ENCODE measurements around the gene TMEM191C.
"Not testable (repeated sequence)": the region's sequence is repeated elsewhere in the genome, so short reads cannot be mapped to it uniquely, and the experiment has no call there.

The TMEM191C gene
- 0 to 1.9 (median 0.18) reads per million in 9 experiments for total RNA-seq

DNA sequence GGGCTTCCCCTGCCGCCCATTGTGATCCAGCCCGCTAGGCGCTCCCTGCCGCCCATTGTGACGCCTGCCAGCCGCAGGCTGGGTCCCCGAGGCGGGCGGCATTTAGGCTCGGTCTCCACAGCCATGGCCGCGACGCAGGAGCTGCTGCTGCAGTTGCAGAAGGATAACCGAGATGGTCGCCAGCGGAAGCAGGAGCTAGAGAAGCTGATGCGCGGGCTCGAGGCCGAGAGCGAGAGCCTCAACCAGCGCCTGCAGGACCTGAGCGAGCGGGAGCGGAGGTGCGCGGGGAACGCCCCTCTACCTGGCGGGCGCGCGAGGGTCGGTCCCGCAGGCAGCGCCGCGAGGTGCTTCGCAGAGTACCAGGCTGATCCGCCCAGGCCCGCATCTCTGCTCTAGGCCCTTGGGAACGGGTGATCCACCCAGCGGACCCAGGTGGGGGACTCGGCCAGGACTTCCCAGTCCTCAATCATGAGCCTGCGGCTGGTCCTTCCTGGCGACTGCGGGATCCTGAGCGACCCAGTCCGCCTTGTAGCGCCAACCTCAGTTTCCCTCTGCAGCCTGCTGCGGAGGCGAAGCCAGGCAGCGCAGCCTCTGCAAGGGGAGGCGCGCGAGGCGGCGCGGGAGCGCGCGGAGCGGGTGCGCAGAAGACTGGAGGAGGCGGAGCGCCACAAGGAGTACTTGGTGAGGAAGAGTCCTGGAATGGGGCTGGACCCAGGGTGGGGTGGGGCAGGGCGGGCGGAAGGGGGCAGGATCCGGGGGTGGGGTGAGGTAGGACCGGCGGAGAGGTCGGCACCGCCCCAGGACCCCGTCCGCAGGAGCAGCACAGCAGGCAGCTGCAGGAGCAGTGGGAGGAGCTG, at the start of gene TMEM191C:
Gene TMEM191C, plus strand, starts transcription at position 51 of the 857 bp plus-strand sequence. Its CDS starts 73 bp downstream, at position 124.
- Mint-ChIP-seq H3K4me3 (peak within 1 kb of the TSS; percentile 88 to 89), H3K27ac (peak within 1 kb of the TSS; percentile 88 to 89)
- not testable (repeated sequence) for H3K4me1 Mint-ChIP-seq (ENCODE audit: low read depth in 2 of 2); H3K9me3 Mint-ChIP-seq; H3K27me3 Mint-ChIP-seq; H3K36me3 Mint-ChIP-seq (ENCODE audit: insufficient read depth); DNase-seq
- peak; percentile 34 for ATAC-seq (replicated peaks)

DNA sequence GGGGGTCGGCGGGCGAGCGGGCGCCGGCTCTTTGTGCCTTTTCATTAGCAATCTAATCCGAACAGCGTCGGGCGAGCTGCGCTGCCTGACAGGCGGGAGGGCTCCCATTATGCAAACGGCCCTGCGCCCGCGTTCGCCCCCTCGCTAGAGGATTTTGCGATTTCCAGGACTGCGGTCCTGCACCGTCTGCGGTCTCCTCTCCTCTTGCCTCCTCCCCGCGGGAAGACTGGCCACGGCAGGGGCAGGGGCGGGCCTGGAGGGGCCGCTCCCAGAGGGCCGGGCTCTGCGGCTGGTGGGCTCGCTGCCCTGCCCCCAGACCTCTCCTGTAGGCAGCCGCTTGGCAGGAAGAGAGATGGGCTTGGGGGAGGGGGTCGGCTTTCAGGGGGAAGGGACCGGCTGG, 49.3 kb upstream of the TMEM191C start:
- not testable (repeated sequence) for H3K4me3 Mint-ChIP-seq; H3K4me1 Mint-ChIP-seq (ENCODE audit: low read depth in 2 of 2); H3K27me3 Mint-ChIP-seq; H3K9me3 Mint-ChIP-seq; H3K27ac Mint-ChIP-seq; H3K36me3 Mint-ChIP-seq (ENCODE audit: insufficient read depth)
- peak; percentile 3 for ATAC-seq (replicated peaks)
- DNase-seq, result peak in 1 of 3 experiments; percentile 26

DNA sequence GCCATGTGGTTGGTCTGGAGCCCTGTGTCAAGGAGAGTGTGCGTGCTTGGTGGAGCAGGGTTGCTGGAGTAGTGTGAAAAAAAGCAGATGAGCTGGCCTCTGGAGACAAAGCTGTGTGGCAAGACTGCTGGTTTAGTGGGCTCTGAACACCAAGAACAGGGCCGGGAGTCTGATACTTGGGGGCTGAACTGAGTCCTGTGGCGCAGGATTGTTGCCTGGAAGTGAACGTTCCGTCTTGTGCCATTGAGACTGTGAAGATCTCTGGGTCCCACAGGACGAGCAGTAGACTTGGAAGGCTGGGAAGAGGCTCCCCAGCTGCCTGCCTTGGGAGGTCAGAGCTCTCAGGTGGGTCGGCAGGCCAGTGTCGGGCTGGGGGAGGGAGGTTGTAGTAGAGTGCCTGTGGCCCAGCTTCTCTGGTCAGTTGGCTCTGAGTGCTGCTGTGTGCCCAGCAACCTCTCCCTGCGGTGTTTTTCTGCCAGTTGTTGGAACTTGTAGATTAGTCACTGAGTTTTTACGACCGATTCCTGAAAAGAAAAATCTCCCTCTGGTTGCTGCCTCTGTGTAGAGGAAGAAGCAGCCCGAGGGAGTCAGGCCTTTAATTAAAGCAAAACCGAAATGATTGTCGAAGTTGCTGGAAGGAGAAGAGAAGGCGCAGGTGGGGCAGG, 48.1 kb upstream of the TMEM191C start:
- not testable (repeated sequence) for H3K9me3 Mint-ChIP-seq; H3K27ac Mint-ChIP-seq; DNase-seq; H3K27me3 Mint-ChIP-seq; H3K36me3 Mint-ChIP-seq (ENCODE audit: insufficient read depth); ATAC-seq (replicated peaks); H3K4me3 Mint-ChIP-seq; H3K4me1 Mint-ChIP-seq (ENCODE audit: low read depth in 2 of 2)

DNA sequence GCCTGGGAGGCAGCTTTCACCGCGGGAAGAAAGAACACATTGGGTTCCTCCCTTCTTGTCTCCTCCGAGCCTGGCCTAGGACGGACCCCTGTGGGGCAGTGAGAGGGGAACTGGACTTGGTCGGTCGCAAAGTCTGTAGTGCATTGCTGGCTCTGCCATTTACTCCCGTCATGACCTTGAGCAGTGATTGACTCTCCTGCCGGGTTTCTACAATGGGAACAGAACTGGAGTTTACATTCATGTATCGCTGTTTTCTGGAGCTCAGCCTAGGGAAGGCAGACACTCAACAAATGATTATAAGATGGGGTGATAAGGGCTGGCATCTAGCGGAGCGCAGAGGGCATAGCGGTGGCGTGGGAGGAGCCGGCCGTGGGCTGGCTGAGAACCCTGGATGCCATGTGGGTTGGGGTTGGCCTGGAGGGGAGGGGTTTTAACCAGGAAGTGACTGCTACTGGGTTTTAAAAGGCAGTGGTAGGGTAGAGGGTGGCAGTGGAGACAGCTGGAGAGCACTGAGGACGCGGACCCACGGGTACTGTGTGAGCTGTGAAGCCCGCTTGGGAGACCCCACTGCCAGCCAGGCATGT, 46.9 kb upstream of the TMEM191C start:
- H3K4me1 Mint-ChIP-seq (ENCODE audit: low read depth in 2 of 2); H3K9me3 Mint-ChIP-seq; DNase-seq; H3K27me3 Mint-ChIP-seq; H3K36me3 Mint-ChIP-seq (ENCODE audit: insufficient read depth); H3K27ac Mint-ChIP-seq; H3K4me3 Mint-ChIP-seq: not testable (repeated sequence)
- ATAC-seq (replicated peaks), result peak; percentile 73

DNA sequence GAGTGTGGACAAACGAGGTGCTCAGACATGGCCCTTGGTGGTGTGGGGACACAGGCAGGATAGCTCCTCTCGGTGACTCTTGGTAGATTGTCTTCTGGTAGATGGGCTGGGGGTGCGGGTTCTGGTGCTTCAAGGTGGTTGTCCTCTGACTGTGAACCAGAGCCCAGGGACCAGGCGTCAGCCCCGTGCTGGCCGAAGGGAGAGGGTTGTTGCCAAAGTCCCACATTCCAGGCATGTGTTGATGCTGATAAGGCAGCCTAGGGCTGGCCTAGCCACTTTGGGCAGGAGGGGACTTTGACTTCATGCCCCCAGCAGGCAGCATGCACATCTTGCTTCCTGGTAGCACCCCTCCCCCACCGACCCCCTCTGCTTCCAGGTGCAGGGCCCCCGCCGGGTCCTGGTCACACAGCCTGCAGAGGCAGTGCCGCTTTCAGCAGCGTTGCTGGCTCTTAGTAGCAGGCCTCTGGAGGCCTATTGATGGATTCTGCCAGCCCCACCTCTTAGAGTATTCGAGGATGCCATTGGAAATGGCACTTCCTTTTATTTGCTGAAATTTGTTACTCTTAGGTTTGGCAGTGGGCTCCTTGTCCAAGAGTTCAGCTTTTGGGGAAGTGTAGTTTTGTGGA, 43.0 kb upstream of the TMEM191C start:
- H3K4me1 Mint-ChIP-seq (ENCODE audit: low read depth in 2 of 2); H3K4me3 Mint-ChIP-seq; H3K27me3 Mint-ChIP-seq; H3K27ac Mint-ChIP-seq; ATAC-seq (replicated peaks); H3K9me3 Mint-ChIP-seq; DNase-seq; H3K36me3 Mint-ChIP-seq (ENCODE audit: insufficient read depth): not testable (repeated sequence)

DNA sequence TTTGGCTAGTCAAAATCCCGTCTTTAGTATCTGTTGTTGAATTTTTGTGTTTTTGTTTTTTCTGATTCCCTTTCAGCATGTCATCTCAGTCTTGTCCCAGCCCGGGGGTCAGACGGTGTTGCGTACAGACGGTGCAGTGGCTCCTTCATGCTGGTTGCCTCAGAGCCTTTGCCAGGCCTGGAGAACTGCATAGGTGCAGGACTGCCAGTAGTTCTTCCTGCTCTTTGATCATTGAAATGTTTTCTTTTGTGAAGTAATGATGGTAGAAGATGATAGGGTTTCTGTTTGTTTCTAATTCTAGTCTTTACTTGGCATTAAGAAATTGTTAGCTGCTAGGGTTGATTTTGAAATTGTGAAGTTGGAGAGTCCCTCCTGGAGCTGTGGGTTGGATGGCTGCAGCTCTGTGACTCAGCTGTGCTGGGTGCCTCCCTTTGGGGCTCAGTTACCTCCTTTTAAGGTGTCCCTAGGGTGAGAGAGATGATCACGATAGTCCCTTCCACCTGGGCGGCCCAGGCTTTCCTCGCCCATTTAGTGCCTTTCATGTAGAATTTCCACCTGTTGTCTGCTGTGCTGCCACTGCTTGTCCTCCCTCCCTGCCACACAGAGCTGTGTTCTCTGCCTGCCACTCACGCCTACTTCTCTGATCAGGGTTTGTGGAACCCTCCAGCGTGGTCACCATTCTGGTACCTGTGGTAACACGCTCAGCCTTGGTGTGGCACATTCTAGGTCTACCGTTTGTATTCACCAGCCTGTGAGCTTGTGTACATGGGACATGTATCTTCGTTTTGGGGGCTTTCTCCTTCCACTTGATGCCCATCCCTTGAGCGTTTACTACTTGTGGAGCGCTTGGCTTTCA, 32.6 kb upstream of the TMEM191C start:
- not testable (repeated sequence) for H3K4me1 Mint-ChIP-seq (ENCODE audit: low read depth in 2 of 2); DNase-seq; ATAC-seq (replicated peaks); H3K9me3 Mint-ChIP-seq; H3K27me3 Mint-ChIP-seq; H3K36me3 Mint-ChIP-seq (ENCODE audit: insufficient read depth); H3K27ac Mint-ChIP-seq; H3K4me3 Mint-ChIP-seq

DNA sequence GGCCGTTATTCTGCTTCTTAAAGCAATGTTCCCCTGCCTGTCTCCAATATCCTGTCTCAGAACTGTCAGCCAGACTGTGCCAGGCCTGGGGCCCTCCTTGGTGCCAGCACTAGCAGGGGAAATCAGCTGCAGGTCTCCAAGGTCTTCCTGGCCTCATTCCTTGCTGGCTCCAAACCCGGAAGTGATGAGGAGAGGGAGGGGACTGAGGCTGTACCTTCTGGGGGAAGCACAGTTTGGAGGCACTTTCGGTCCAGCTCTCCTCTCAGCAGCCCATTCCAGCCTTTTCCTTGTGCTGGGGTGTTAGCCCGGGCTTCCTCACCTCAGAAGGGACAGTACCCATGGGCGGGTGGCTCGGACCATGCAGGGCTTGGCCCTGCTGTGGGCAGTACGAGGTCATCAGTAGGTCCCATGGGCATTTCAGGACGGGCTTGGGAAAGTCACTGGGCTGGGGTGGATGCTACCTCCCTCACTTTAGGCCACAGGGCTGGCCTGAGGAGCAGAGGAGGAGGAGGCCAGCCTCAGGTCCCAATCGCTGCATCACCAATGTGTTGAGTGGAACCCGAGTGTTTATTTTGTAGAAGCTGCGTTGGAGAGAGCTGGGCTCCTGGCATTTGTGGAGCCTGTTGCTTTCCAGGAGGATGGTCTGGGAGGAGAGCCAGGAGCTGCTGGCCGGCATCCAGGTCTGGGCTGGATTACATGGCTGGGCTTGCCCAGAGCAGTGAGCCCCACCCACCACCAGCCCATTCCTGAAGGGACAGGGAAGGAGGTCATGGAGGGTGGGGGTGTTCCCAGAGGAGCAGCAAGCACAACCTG, 31.0 kb upstream of the TMEM191C start:
- H3K36me3 Mint-ChIP-seq (ENCODE audit: insufficient read depth); ATAC-seq (replicated peaks); H3K9me3 Mint-ChIP-seq; H3K4me1 Mint-ChIP-seq (ENCODE audit: low read depth in 2 of 2); DNase-seq; H3K27ac Mint-ChIP-seq; H3K4me3 Mint-ChIP-seq; H3K27me3 Mint-ChIP-seq: not testable (repeated sequence)

DNA sequence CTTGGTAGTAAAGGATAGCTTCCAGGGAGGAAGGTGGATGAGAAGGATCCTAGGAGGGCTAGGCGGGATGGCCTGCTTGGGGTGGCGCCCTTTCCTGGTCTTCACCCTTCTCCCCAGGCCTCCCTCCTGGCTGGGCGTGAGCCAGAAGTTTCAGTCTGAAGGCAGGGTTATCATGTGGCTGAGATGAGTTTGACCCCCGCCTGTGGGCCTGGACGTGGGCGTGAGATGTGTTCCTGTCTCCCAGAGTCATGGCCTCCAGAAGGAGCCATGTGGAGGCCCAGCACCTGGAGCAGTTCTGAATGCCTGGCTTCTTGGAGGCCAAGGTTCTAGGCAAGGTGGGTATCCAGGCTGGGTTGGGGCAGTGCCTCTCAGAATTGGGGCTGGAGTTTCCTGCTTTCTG, 29.2 kb upstream of the TMEM191C start:
- H3K4me1 Mint-ChIP-seq (ENCODE audit: low read depth in 2 of 2); H3K27me3 Mint-ChIP-seq; H3K4me3 Mint-ChIP-seq; DNase-seq; H3K27ac Mint-ChIP-seq; ATAC-seq (replicated peaks); H3K36me3 Mint-ChIP-seq (ENCODE audit: insufficient read depth); H3K9me3 Mint-ChIP-seq: not testable (repeated sequence)

DNA sequence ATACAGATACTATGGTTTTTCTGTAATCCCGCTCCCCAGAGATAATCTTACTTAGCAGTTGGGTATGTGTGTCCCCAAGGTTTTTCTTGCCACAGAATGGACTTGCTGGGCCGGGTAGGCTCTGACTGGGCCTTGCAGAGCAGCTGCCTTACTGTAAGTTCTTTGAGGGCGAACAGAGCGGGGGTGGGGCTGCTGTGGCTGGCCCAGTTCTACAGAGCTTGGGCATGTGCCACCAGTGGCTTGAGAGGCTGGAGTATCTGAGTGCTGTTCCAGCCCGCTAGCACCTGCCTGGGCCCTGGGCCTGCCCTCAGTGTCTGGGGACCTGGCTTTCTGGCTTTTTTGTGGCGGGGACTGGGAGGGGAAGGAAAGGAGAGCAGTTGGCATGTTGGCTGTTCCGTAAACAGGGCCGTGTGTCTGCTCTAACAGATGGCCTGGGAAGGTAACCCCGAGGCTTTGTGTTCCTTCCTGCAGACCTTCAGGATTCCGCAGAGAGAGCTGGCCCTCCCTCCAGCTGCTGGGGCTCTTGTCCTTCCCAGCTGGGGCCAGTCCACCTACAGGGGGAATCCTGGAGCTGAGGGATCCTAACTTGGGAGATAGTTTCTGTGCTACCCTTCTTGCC, 27.1 kb upstream of the TMEM191C start:
- not testable (repeated sequence) for H3K27me3 Mint-ChIP-seq; DNase-seq; H3K9me3 Mint-ChIP-seq; H3K4me3 Mint-ChIP-seq; H3K27ac Mint-ChIP-seq; ATAC-seq (replicated peaks); H3K4me1 Mint-ChIP-seq (ENCODE audit: low read depth in 2 of 2)
- H3K36me3 Mint-ChIP-seq (ENCODE audit: insufficient read depth), result peaks cover 12% of the 10 kb centered on the region

DNA sequence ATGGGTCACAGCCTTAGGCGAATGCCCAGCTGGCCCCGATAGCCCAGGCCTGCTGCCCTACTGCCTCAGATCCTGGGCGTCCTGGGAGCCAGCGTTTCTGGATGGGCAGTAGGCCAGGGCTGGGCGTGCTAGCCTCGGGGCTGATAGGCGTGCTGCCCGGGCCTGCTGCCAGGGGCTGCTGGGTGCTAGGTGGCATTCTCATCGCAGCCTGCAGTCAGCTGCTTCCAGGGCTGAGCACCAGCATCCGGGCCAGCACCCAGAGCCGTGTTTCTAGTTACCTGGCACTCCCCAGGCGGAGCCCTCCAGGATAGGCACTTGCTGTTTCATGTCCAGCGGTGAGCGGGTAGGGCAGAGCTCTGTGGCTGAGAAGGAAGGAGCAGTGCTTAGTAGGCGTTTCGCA, 26.5 kb upstream of the TMEM191C start:
- not testable (repeated sequence) for DNase-seq; H3K27ac Mint-ChIP-seq; H3K27me3 Mint-ChIP-seq; H3K9me3 Mint-ChIP-seq; H3K4me3 Mint-ChIP-seq; H3K4me1 Mint-ChIP-seq (ENCODE audit: low read depth in 2 of 2); ATAC-seq (replicated peaks)
- peaks cover 12% of the 10 kb centered on the region for H3K36me3 Mint-ChIP-seq (ENCODE audit: insufficient read depth)

DNA sequence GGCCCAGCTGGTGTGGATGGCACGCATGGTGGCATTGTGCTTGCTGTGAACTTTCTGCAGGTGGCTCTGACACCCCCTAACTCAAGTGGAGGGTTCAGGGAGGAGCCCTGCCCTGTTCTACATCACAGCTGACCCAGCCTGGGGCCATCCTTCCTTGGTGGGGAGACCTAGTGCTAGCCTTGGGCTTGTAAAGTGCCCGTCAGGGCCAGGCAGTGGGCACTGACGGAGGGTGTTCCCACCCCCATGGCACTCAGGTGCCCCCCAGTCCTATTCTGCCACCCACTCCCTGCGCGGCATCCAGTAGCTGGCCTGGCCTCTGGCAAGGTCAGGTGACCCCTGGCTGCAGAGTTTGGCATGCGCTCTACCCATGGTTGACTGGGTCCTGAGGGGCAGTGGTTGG, 26.0 kb upstream of the TMEM191C start:
- not testable (repeated sequence) for H3K27me3 Mint-ChIP-seq; H3K9me3 Mint-ChIP-seq; ATAC-seq (replicated peaks); H3K4me3 Mint-ChIP-seq; DNase-seq; H3K4me1 Mint-ChIP-seq (ENCODE audit: low read depth in 2 of 2); H3K27ac Mint-ChIP-seq
- peaks cover 12% of the 10 kb centered on the region for H3K36me3 Mint-ChIP-seq (ENCODE audit: insufficient read depth)

DNA sequence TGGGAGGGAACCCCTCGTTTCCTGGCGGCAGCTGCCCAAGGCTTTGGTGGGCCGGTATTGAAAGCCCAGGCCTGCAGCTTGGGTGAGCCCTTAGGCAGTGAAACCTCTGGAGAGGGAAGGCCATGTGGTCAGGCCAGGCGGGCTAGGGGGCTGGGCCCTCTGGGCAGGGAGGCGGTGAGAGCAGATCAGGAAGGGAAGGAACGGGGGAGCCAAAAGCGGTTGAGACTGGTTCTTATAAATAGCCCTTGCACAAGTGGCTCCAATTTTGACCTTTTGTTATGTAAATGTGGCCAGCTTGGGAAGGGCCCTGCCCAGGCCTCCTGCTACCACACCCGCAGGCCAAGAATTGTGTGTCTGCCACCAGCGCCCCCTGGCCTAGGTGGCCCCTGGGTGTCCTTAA, 25.1 kb upstream of the TMEM191C start:
- not testable (repeated sequence) for H3K4me1 Mint-ChIP-seq (ENCODE audit: low read depth in 2 of 2); H3K27ac Mint-ChIP-seq; H3K9me3 Mint-ChIP-seq; DNase-seq; H3K27me3 Mint-ChIP-seq; ATAC-seq (replicated peaks); H3K4me3 Mint-ChIP-seq
- peaks cover 15% of the 10 kb centered on the region for H3K36me3 Mint-ChIP-seq (ENCODE audit: insufficient read depth)

Measured in effector memory CD8-positive, alpha-beta T cell (primary cell).